HG02884 (cell line): ENCODE results near the gene GLB1L.
"Not testable (repeated sequence)": the region's sequence is repeated elsewhere in the genome, so short reads cannot be mapped to it uniquely, and the experiment has no call there.

ENCODE experiments used
- ATAC-seq: cut with Tn5 transposase; IDR thresholded peaks from one replicate; pipeline ENCODE4 v1.9.1; 2021; ENCODE audit warnings: mild to moderate bottlenecking, moderate library complexity; ENCODE audit not compliant: unreplicated experiment

GLB1L gene

GRCh38 chr2:219209236-219210195, 35.7 kb downstream of the GLB1L start:
- no peak for ATAC-seq

GRCh38 chr2:219207884-219208740, 37.1 kb downstream of the GLB1L start:
- ATAC-seq = no peak

GRCh38 chr2:219207134-219207883, 37.9 kb downstream of the GLB1L start:
- ATAC-seq = no peak

- peak; percentile 95 for ATAC-seq
These were observed 38.7 kb downstream of the GLB1L start, which contains the start of gene ZFAND2B for GRCh38 chr2:219206328-219207133. Gene ZFAND2B, plus strand, starts transcription at chr2:219206782. Its CDS starts 206 bp downstream, at chr2:219206988.

GRCh38 chr2:219205981-219206327, 39.3 kb downstream of the GLB1L start:
- no peak for ATAC-seq

- no peak for ATAC-seq
These were observed 40.1 kb downstream of the GLB1L start for GRCh38 chr2:219205165-219205538.

- ATAC-seq = no peak
These were observed 40.6 kb downstream of the GLB1L start for GRCh38 chr2:219204425-219205164.

GRCh38 chr2:219201331-219201730, 43.9 kb downstream of the GLB1L start:
- ATAC-seq = not testable (repeated sequence)

- not testable (repeated sequence) for ATAC-seq
These were observed 44.5 kb downstream of the GLB1L start for GRCh38 chr2:219200502-219201326.

GRCh38 chr2:219199470-219200211, 45.6 kb downstream of the GLB1L start:
- ATAC-seq = no peak

- no peak for ATAC-seq
These were observed 46.3 kb downstream of the GLB1L start for GRCh38 chr2:219198974-219199373.

GRCh38 chr2:219197388-219197787, 47.9 kb downstream of the GLB1L start:
- ATAC-seq = no peak

GRCh38 chr2:219186754-219187456, 58.3 kb downstream of the GLB1L start:
- ATAC-seq = no peak
